NCI-H460 (cell line): ENCODE data around the gene TUT7. TPM values are rescaled to one million over a fixed set of nuclear protein-coding genes. Genes with fewer than 3 reads are reported as not detected.

Experiments
- DNase-seq: peaks from one replicate; pipeline ENCODE4 v3.0.0-alpha.2; 2016; ENCODE audit warnings: low read depth; ENCODE audit errors: extremely low read depth
- small RNA-seq, 2 experiments: library from RNA; depleted of rRNA; stranded (forward); fragments of <200 nt; gene quantifications; one replicate each; pipeline ENCODE3, GENCODE V24; 2014
- total RNA-seq: library from RNA; depleted of rRNA; stranded (reverse); fragments of >200 nt; shearing (Covaris generic); gene quantifications from 2 replicates; pipeline ENCODE4 v1.2.3, GENCODE V29; 2014; rRNA removed

TUT7 gene
- total RNA-seq, 1 experiment from 2014 or later, result 22.6 TPM

GRCh38 chr9:86272221-86272620, 82.0 kb downstream of the TUT7 start:
- DNase-seq, result no peak

GRCh38 chr9:86263876-86264275, 90.3 kb downstream of the TUT7 start:
- no peak for DNase-seq

DNA sequence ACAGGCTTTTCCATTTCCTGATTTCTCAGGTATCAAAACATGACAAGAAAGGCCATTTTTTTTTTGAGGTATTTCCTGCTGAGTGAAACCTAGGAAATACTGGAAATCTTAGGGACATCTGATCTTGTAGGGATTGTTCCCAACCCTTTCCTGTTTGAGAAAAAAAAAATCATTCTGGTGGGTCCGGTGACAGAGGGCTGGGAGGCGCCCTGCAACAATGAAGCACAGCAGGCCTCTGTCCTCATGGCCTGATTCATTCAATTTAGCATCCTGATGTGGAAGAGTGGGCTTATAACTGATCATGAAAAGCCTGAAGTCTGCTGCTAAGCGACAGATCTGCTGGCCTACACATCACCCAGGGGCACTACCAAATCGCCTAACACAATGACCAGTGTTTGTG, 91.7 kb downstream of the TUT7 start:
- no peak for DNase-seq

GRCh38 chr9:86259557-86259956, 94.7 kb downstream of the TUT7 start, which contains the start of gene C9orf153:
TSS of gene C9orf153 (minus strand) at chr9:86259657. CDS start at chr9:86229603, 30,054 bp downstream.
- DNase-seq, result no peak

DNA sequence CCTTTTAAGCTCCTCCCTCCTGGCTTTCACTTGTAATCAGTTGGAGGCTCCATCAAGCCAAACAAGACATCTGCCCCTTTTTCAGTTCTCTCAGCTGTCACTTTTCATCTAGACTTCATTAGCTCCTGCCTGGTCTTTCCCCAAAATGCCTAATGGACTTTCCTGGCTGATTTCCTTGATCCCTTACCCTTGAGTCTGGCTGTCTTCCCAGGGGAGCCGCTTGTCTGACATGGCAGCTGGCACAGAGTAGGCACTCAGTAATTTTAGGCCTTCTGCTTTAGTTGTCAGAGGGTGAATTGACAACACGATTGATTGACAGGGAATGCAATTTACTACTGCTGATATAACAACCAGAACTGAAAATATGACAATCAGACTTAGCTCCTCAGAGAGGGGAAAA, 96.8 kb downstream of the TUT7 start:
- no peak for DNase-seq

- DNase-seq, result no peak
Observed at GRCh38 chr9:86256653-86257052, 97.6 kb downstream of the TUT7 start.

- DNase-seq, result no peak
Observed at GRCh38 chr9:86253577-86253976, 100.6 kb downstream of the TUT7 start.

DNA sequence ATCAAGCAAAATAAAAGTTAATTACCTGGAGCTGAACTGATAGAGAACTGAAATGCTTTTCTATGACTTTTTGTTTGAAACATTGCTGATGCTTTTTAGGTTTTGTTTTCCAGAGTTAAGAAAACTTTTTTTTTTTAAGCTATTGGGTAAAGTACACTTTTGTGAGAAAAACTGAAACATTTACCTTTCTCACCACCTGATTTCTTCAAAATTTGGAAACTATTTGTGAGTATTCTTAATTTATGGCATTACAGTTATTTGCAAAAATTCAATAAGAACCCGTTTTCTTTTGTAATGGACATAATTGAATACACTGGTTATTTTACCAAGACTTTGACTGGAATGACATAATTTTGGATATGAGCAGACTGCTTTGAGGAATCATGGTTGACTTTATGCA, 101.3 kb downstream of the TUT7 start:
- no peak for DNase-seq

GRCh38 chr9:86250123-86250522, 104.1 kb downstream of the TUT7 start:
- DNase-seq, result no peak

- DNase-seq, result no peak
Observed at GRCh38 chr9:86248746-86249145, 105.5 kb downstream of the TUT7 start.

- DNase-seq, result peak; percentile 3
Observed at GRCh38 chr9:86246752-86247161, 107.5 kb downstream of the TUT7 start.

GRCh38 chr9:86242071-86242470, 112.1 kb downstream of the TUT7 start:
- no peak for DNase-seq

DNA sequence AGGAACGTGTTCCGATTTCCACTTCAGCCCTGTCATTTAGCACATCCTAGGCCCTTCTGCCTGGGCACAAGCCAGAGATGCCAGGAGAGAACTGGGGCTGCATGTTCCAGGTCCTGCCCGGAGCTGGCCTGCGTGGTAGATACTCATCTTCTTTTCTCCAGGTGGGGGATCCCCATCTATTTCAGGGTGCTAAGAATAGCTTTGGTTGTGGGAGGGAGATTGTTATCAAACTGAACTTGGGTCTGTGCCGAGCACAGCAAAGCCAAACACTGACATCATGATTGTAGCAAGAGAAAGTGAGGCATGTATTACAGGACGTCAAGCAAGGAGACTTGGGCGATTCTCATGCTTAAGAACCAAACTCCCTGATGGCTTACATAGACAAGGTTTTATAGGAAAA, 113.0 kb downstream of the TUT7 start:
- DNase-seq, result no peak

DNA sequence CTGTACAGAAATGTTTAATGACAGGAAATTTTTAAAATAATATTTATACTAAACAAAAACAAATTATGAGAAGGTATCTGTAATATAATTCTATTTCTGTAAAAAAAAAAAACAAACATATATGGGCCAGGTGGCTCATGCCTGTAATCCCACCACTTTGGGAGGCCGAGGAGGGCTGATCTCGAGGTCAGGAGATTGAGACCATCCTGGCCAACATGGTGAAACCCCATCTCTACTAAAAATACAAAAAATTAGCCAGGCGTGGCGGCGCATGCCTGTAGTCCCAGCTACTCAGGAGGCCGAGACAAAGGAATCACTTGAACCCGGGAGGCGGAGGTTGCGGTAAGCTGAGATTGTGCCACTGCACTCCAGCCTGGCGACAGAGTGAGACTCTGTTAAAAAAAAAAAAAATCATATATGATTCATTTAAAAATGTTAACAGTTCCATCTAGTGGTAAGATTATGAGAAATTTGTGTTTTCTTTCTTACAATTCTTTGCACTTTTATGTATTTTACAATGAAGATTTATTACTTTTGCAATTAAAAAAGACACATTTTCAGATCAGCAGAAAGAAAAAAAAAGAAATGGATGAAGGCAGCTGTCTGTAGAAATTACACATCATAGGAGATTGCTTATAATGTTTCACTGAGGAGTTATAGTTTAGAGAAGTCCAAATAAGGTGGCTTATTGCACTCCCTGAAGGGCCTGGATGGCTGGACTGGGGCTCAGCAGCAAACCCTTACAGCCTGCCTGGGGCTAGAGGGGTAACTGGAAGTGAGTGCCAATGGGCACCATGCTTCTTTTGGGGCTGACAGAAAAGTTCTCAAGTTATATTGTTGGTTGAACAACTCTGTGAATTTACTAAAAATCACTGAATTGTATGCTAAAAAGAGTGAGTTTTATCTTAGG, 115.1 kb downstream of the TUT7 start:
- DNase-seq, result peak; percentile 11

Small RNAs within 50 kb of the gene (small RNA-seq; reads per million reads assigned to genes)
- 0 to 0.23 reads per million in 2 experiments for gene RN7SKP264

Other genes starting within 250 kb of the TUT7 start
- 0.14 and 0.40 TPM in 2 replicates for gene C9orf153, start 94.8 kb downstream of the TUT7 start, total RNA-seq
- 79.1 and 83.8 TPM in 2 replicates for gene ISCA1, start 71.9 kb downstream of the TUT7 start, total RNA-seq